ENCODE data around the gene NMRK1. TPM values are rescaled to one million over a fixed set of nuclear protein-coding genes. Genes with fewer than 3 reads are reported as not detected.
A peak's percentile ranks its signal among the peaks of the same experiment; 100 is the strongest.

NMRK1 gene
- total RNA-seq, 1 donor from 2014 or later = 13.8 TPM

GRCh38 chr9:75085640-75086039 lies 2.3 kb downstream of the NMRK1 start:
- Histone ChIP-seq H3K36me3 (peaks cover 13% of the 10 kb centered on the region), H3K9me3 (replicated peaks) (no peaks in the 10 kb centered on the region), H3K27me3 (ENCODE audit: low read depth) (no peaks in the 10 kb centered on the region), H3K4me3 (peak overlapping the region; percentile 92), H3K4me1 (peaks cover 73% of the 10 kb centered on the region), H3K27ac (replicated peaks) (peak overlapping the region; percentile 97)
- intact Hi-C loops (cut with micrococcal nuclease) = no loop called here
- TF ChIP-seq CTCF (IDR thresholded peaks at IDR 0.05; ENCODE audit: borderline replicate concordance) = no peak
- DNase-seq = no peak

GRCh38 chr9:75084081-75084672 lies 3.8 kb downstream of the NMRK1 start:
- H3K27ac ChIP-seq (replicated peaks) = peak overlapping the region; percentile 50
- intact Hi-C loops (cut with micrococcal nuclease) = no loop called here
- peaks cover 20% of the 10 kb centered on the region for H3K36me3 ChIP-seq
- H3K27me3 ChIP-seq (ENCODE audit: low read depth) = no peaks in the 10 kb centered on the region
- no peak for DNase-seq
- no peak overlapping the region for H3K4me3 ChIP-seq
- H3K4me1 ChIP-seq = peaks cover 59% of the 10 kb centered on the region
- no peaks in the 10 kb centered on the region for H3K9me3 ChIP-seq (replicated peaks)
- no peak for TF ChIP-seq CTCF (IDR thresholded peaks at IDR 0.05; ENCODE audit: borderline replicate concordance)

GRCh38 chr9:75083188-75083970 lies 4.6 kb downstream of the NMRK1 start:
- peak; percentile 25 for DNase-seq
- Histone ChIP-seq H3K4me1 (peaks cover 52% of the 10 kb centered on the region), H3K36me3 (peaks cover 20% of the 10 kb centered on the region), H3K27ac (replicated peaks) (peak overlapping the region; percentile 50), H3K9me3 (replicated peaks) (no peaks in the 10 kb centered on the region), H3K27me3 (ENCODE audit: low read depth) (no peaks in the 10 kb centered on the region), H3K4me3 (no peak overlapping the region)
- intact Hi-C loops (cut with micrococcal nuclease) = no loop called here
- peak; percentile 24 for TF ChIP-seq CTCF (IDR thresholded peaks at IDR 0.05; ENCODE audit: borderline replicate concordance)

GRCh38 chr9:75081632-75082031 lies 6.3 kb downstream of the NMRK1 start:
- TF ChIP-seq CTCF (IDR thresholded peaks at IDR 0.05; ENCODE audit: borderline replicate concordance) = no peak

GRCh38 chr9:75072895-75073294 lies 15.1 kb downstream of the NMRK1 start:
- Histone ChIP-seq H3K36me3 (peaks cover 25% of the 10 kb centered on the region), H3K4me3 (no peak overlapping the region), H3K4me1 (no peaks in the 10 kb centered on the region), H3K27me3 (ENCODE audit: low read depth) (no peaks in the 10 kb centered on the region), H3K27ac (replicated peaks) (no peak overlapping the region), H3K9me3 (replicated peaks) (no peaks in the 10 kb centered on the region)
- TF ChIP-seq CTCF (IDR thresholded peaks at IDR 0.05; ENCODE audit: borderline replicate concordance) = no peak
- DNase-seq = no peak
- intact Hi-C loops (cut with micrococcal nuclease) = loop anchor here (10.0 kb wide), 1 partner anchor 48 kb away; the partner anchor contains the start of gene CARNMT1

More at GRCh38 chr9:75081632-75082031, 6.3 kb downstream of the NMRK1 start:
- H3K27me3 ChIP-seq (ENCODE audit: low read depth) = no peaks in the 10 kb centered on the region
- no peaks in the 10 kb centered on the region for H3K9me3 ChIP-seq (replicated peaks)
- H3K4me3 ChIP-seq = no peak overlapping the region
- H3K4me1 ChIP-seq = peaks cover 37% of the 10 kb centered on the region
- no peak overlapping the region for H3K27ac ChIP-seq (replicated peaks)
- DNase-seq = no peak
- peaks cover 20% of the 10 kb centered on the region for H3K36me3 ChIP-seq
- intact Hi-C loops (cut with micrococcal nuclease) = no loop called here

Data from left ventricle myocardium inferior (tissue), 1 donor.